GM18870 (cell line): ENCODE results near the gene CGB8.
A peak's percentile ranks its signal among the peaks of the same experiment; 100 is the strongest.
"Not testable (repeated sequence)": the region's sequence is repeated elsewhere in the genome, so short reads cannot be mapped to it uniquely, and the experiment has no call there.

Experiments used
- ATAC-seq: cut with Tn5 transposase; IDR thresholded peaks from one replicate; pipeline ENCODE4 v1.9.1; 2021; ENCODE audit warnings: moderate library complexity; ENCODE audit not compliant: unreplicated experiment

The CGB8 gene

DNA sequence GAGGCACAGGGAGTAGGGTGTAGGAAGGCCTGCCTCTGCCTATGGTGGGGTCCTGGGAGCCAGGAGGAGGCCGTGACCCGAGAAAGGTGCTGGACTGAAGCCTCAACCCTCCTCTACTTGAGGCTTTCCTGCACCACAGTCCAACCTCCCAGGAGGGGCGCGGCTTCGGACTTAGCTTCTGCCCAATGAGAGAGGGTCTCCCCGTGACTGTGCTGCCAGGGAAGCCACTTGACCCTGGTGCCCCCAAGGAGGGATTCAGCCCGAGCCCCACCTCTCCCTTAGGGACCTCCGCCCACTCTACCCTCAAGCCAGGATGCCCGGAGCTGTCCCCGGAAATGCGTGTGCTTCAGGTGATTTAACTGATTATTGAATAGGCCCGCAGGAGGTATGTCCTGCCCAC, at the start of gene CGB8:
Gene CGB8, minus strand, starts transcription at position 101 of the 400 bp plus-strand sequence. CDS start 372 bp downstream, outside the sequence.
- not testable (repeated sequence) for ATAC-seq

- no peak for ATAC-seq
Measured at GRCh38 chr19:49097453-49098288, 48.8 kb upstream of the CGB8 start.

DNA sequence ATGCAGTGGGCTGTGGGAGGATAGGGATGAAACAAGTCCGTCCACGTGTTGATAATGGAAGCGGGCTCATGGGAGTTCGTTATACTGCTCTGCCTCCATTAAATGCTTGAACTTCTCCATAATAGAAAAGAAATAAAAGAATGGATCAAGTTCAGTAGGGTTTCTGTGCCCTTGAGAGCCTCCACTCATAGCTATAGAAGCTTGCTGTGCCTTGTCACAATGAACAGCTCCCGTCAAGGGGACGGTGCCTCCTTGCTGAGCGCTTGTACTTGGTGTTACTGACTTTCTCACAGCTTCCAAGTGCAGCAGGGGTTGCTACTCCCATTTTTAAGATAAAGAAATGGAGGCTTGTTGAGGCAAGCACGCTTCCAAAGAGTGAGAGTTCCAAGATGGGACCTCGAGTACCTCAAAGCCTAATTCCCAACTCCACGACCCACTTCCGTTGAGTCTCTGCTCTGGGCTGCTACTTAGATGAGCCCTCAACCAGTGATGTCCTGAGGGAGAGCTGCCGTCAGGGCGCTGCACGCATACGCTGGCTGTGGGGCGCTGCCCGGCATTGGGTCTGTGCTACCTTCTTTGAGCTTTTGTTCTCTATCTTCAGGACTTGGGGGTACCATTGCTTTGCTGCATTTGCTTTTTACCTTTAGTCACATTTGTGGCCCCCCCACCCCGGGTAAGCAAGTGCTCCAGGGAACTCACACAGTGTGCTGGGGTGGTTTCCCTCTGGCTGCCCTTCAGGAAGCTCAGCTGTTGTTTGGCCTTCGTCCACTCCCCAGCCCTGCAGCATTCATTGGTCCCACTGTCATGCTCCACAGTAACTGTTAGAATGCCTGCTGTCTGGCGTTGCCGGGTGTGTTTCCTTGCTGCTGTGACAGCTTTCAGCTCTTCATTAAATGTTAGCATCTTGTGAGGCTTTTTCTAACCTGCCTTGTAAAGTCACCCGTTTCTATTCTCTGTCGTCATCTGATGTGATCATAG, 45.9 kb upstream of the CGB8 start:
- no peak for ATAC-seq

DNA sequence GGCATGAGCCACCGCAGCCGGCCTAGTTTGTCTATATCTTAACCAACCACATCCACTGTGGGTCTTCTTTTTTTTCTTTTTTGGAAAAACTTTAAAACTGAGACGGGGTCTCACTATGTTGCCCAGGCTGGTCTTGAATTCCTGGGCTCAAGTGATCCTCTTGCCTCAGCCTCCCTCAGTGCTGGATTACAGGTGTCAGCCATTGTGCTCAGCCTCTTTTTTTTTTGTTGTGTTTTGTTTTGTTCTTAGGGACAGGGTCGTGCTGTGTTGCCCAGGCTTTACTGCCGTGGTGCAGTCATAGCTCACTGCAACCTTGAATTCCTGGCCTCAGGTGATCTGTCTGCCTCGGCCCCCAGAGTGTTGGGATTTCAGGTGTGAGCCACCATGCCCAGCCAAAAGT, 43.8 kb upstream of the CGB8 start:
- no peak for ATAC-seq

DNA sequence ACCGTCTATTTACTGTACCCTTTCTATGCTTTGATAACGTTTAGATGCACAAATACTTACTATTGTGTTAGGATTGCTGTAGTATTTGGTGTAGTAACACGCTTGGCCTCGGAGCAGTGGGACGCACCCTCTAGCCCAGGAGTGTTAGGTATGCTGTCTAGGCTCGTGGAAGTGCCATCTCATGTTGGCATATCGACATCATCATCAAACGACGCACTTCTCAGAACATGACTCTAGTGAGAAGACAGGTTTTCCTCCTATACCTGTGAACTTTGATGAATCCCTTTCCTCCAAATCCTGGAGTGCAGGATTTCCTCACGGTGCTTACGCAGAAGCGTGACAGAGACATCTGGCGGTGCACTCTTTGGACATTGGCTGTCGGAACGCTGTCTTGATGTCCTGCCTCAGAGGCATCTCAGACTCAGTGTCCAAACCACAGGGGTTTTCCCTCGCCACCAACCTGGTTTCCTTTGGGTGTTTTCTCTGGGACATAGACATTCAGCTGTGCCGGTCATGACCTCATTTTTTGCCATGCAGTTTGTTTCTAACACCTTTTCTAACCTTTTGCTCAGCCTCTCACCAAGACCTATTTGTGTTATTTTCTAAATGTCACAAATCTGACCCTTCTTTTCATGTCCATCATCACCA, 42.6 kb upstream of the CGB8 start:
- no peak for ATAC-seq

DNA sequence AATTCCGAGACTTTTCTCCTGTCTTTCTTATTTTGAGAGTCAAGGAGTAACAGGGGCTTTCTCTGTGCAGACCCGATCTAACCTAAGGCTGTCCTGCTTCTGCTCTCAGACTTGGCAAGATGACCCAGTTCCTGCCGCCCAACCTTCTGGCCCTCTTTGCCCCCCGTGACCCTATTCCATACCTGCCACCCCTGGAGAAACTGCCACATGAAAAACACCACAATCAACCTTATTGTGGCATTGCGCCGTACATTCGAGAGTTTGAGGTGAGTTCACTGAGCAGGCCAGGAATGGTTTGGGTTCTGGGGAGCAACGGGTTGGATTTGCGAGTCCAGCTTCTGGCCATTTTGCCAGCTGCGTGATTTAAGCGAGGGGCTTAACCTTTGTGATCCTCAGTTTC, 37.4 kb upstream of the CGB8 start:
- ATAC-seq, result no peak

DNA sequence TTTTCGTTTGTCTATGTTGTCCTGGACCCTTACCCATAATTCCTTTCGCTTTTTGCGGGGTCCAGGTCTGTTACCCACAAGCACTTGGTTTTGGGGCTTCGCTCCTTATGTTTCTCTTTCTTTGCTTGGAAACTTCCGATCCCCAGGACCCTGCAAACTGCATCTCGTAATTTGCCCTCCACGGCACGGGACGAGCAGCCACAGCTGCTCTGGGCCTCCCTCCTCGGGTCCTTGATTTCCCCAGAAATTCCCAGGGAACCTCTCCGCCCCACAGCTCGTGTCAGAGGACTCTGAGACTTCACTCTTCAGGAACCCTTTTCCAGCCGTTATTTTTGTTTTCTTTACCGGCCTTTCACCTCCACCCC, 36.9 kb upstream of the CGB8 start:
- ATAC-seq, result no peak

- ATAC-seq, result peak; percentile 79
Measured at GRCh38 chr19:49085020-49085867, 36.3 kb upstream of the CGB8 start, which contains the start of gene SNRNP70. Gene SNRNP70, plus strand, starts transcription at chr19:49085451. Its CDS starts 964 bp downstream, at chr19:49086415.

GRCh38 chr19:49084206-49085019, 35.5 kb upstream of the CGB8 start:
- no peak for ATAC-seq

DNA sequence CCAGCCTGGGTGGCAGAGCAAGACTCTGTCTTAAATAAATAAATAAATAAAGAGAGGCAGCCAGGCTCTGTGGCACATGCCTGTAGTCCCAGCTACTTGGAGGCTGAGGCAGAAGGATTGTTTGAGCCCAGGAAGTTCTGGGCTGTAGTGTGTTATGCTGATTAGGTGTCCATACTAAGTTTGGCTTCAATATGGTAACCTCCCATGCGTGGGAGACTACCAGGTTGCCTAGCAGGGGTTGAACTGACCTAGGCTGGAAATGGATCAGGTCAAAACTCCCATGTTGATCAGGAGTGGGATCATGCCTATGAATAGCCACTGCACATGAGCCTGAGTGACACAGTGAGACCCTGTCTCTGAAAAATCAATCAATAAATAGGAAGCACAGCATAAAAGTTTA, 32.4 kb upstream of the CGB8 start:
- no peak for ATAC-seq

- no peak for ATAC-seq
Measured at GRCh38 chr19:49080392-49080791, 31.5 kb upstream of the CGB8 start.

- not testable (repeated sequence) for ATAC-seq
Measured at GRCh38 chr19:49074869-49075268, 26.0 kb upstream of the CGB8 start.

DNA sequence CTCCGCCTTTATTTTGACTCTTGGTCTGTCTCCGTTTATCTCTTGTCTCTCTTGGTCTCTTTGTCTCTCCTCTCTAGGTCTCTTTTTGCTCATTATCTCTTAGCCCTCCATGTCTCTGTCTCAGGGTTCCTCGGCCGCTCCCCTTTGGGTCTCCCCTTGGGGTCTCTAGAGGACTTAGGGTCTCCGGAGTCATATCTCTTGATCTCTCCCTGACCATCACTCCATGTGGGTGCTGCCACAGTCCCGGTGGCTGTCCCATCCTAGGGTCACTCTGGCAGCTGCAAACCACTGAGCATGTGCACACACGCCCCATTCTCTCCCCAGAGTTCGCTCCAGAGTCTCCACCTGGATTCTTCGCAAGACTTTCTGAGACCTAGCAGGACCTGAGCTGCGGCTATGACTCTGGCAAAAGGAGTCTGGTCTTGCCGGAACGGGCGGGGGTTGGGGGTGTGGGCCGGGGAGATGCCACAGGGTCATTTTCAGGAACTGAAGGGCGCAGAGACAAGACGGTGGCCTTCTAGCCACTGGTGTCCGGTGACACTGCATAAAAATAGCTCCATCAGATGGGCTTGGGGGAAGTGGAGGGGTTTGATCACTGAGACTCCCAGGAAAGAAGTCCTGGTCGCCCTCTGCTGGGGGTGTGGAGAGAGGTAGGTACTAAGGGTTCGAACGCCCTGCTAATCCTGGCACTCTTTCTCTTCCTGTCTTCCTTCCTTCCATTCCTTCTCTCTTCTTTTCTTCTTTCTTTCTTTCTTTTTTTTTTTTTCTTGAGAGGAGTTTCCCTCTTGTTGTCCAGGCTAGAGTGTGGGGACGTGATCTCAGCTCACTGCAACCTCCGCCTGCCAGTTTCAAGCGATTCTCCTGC, 24.8 kb upstream of the CGB8 start:
- no peak for ATAC-seq

DNA sequence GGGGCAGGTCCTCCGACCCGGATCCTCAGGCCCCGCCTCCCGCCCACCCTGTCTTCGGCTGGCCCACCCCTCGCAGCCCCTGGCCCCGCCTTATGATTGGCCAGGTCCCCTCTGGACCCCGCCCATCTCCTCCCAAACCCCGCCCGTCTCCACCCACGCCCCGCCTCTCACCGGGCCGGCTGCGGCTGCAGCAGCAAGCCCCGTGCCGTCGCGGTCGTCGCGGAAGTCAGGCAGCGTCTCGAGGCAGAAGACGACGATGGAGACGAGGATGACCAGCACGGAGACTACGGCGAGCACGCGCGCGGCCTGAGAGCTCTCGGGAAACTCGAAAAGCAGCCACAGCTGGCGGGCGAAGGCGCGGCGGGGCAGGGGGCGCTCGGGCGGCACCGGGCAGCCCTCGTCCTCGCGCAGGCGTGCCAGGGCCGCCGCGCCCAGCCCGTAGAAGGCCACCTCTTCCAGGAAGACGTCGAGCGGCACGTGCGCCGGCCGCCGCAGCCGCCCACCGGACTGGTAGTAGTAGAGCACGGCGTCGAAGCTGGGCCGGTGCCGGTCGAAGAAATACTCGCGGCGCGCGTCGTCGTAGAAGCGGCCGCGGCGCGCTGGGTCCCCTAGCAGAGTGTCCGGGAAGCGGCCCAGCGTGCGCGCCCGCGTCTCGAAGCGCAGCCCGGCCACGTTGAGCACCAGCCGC, 23.1 kb upstream of the CGB8 start:
- ATAC-seq, result no peak

- no peak for ATAC-seq
Measured at GRCh38 chr19:49070416-49070815, 21.5 kb upstream of the CGB8 start.

DNA sequence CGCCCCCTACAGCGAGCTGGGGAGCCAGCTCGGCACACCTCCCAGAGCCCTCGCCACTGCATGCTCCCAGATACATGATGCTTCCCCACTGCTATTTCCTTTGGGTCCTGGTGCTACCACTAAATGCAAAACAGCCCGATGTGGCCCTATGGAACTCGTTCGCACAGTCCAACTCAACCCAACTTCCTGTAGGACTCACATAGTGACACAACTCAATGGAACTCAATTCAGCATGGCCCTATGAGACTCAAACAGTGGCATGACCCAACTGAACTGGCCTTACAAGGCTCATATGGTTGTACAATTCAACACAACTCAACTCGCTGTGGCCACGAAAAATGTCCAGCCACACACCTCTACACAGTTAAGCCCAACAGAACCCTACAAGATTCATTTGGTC, 20.1 kb upstream of the CGB8 start:
- no peak for ATAC-seq

DNA sequence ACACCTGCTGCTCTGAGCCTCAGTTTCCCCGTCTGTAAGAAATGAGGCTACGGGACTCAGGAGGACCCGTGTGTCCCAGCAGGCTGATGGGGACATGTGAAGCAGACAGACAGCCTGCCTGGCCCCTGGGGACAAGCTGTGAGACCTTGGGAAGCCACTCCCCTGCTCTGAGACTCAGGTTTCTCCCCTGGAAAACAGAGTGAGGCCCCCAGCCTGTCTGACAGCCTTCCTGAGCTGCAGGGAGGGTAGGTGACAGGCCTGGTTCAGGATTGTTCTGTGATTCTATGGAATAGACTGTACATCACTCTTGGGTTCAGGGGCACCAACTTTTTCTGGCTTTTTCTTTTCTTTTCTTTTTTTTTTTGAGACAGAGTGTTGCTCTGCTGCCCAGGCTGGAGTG, 18.6 kb upstream of the CGB8 start:
- no peak for ATAC-seq
